NCI-H146 treated with DMSO at 0.1 percent for 48 hours (cell line): ENCODE measurements around the gene MYMX.
A peak's percentile ranks its signal among the peaks of the same experiment; 100 is the strongest.

Source experiments
- DNase-seq: peaks from one replicate; lab custom pipeline; 2025; ENCODE audit not compliant: unreplicated experiment; lab: John Stamatoyannopoulos, UW

MYMX gene

DNA sequence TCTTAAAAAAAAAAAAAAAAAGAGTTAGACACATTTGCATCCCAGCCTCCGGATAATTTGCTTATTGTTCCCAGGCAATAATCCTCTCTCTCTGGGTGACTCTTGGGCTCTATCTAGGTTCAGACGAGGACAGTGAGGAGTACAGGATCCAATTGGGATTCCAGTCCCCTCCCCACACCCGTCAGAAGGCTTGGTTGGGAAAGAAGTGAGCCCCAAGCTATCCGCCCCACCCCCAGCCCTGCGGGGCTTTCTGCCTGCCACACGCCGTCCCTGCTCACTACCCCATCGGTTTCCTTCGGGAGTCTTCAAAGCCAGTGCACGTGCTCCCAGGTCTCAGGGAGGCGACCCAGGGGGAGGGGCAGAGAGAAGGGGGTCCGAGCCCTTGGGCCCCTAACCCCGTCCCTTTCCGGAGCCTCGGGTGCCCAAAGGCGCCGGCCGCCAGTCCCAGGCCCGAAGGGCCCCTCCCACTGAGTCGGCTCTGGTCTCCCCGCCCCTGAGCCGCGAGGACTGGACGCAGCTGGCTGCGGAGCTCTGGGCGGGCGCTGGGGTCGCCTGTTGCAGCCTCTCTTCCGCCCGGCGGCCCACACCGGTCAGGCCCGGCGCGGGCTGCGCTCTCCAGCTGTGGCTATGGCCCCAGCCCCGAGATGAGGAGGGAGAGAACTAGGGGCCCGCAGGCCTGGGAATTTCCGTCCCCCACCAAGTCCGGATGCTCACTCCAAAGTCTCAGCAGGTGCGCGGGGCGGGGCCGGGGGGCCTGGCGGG lies 2.5 kb downstream of the MYMX start:
- DNase-seq = peak; percentile 88

DNA sequence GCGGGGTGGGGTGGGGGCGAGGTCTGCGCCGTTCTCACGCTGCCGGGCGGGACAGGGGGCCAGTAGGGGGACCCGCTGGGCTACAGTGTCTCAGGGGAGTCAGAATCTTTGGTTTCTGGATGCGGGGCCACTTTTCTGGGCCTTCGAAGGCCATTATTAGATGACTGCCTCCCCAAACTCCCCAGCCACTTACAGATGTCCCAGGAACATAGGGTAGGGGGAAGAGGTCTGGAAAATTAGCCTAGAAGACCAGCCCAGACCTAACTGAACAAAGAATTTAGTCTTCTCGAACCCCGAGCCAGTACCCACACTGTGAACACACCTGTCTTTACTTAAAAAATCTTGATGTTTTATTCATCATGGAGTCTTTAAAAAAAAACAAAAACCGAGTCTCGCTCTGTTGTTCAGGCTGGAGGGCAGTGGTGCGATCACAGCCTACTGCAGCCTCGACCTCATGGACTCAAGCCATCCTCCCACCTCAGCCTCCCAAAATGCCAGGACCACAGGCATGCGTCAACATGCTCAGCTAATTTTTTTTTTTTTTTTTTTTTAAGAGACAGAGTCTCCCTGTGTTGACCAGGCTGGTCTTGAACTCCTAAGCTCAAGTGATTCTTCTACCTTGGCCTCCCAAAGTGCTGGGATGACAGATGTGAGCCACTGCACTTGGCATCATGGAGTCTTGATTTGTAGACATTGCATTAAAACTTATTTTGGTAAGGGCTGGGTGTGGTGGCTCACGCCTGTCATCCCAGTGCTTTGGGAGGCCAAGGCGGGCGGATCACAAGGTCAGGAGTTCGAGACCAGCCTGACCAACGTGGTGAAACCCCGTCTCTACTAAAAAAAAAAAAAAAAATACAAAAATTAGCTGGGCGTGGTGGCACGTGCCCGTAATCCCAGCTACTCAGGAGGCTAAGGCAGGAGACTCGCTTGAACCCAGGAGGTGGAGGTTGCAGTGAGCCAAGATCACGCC lies 3.4 kb downstream of the MYMX start:
- no peak for DNase-seq

DNA sequence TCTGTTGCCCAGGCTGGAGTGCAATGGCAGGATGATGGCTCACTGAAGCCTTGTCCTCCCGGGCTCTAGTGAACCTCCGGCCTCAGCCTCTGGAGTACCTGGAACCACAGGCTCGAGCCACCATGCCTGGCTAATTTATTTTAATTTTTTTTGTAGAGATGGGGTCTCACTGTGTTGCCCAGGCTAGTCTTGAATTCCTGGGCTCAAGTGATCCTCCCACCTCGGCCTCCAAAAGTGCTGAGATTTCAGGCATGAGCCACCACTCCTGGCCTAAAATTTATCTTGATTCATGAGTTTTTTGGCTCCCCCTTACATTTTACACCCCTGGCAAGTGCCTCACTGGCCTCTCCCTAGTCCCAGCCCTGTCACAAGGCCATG lies 4.2 kb downstream of the MYMX start:
- no peak for DNase-seq

DNA sequence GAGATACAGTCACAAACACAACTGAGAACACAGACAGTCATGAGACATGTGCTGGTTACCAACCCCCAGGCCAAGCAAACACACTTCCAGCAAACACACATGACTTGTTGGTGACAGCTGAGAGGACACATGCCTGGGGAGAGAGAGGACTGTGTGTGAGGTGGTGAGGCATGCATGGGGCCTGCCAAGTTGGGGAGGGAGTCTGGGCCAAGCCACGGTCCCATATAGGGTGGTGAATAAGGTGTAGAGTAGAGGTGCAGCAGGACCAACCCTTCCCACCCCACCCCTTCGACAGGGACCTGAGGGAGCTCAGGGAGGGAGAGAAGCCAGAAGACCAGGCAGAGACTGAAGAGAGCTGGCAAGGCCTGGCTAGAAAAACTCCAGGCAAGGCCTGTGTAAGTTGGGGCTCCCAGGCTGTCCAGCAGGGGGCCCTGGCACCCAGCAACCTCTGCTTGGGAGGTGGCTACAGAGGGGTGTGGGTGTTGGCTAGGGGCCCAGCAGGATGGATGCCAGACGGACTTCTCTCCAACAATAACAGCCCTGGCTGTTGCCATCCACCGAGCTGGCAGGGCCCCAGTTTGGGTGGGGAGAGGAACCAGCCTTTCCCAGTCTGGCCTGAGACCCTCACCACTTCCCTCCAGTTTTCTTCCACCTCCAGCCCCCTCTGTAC lies 4.7 kb downstream of the MYMX start:
- peak; percentile 21 for DNase-seq

DNA sequence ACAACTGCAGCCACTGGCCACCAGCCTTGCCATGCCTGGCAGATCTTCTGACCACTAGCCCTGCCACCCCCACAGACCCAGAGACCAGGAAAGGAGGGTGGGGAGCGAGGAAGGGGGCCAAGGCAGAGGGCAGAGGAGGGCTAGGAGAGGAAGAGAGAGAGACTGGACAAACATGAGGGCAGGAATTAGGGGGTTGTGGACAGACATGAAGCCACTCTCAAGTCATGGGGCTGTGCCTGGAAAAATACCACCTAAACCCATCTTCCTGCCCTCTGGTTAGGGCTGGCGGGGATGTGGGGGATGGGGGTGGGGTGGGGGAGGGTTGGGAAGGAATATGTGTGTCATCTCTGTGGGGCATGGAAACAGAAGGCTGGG lies 5.2 kb downstream of the MYMX start:
- no peak for DNase-seq

DNA sequence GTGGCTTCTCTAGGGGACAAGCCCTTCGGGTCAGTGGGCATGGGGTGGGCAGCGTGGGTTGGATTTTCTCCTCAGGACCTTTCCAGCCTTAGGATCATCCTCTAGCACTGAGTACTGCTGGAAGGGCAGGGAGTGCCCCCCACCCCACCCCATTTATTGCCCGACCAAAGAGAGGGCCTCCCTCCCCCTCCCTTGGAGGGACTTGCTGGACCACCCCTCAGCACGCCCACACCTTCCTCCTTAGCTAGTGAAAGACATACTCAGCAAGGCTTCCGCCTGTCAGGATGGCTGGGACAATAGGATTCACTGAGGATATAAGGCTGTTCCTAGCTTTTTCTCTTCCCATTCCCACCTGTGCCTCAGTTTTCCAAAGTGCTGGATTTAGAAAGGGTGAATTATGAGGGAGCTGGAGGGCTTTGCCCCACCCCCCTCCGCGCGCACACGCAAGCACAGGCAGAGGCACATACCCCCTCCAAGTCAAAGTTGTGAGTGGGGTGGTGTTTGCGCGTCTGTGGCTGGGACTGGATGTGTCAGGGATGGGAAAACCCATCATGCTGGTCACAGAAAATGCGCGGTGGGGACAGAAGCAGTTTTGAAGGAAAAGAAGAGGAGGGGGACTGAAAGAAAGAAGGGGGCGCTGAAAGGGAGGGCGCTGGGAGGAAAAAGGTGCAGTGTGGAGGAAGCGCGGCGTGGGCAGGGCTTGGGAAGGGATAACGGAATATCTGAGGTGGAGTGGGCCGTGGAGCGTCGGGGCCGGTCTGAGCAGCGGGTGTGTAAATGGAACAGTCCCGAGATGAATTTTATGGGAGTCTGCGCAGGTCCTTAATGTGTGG lies 6.0 kb downstream of the MYMX start:
- no peak for DNase-seq

DNA sequence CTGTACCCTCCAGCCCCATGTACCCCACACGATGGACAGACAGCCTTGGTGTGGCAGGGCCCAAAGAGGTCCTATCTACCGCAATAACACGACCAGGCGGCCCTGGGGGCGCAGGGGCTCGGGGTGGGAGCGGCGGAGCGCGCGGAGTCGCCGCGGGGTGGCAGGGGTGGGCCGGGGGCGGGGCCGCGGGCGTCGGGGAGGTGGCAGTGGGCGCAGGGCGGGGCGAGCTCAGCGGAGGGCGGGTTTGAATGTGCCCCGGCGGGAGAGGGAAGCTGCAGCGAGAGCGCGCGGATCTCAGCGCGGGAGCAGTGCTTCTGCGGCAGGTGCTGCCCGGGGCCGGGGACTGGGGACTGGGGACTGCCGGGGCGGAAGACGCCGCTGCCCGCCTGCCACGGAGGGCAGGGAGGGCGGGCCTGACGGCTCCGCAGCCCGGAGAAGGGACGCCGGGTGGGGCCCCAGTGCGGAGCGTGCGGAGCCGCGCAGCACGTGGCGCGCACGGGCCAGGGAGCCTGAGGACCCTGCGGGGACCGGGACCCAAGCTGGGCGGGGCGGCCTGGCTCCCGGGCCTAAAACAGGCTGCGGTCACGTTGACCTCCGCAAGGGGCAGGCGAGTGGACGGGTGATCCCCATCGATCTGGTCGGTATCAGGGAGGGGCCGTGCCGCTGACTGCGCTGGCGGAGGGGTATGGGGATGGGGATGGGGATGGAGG lies 6.7 kb downstream of the MYMX start, which contains the start of gene SLC29A1:
TSS of gene SLC29A1 (plus strand) at position 277 of the 710 bp plus-strand sequence. CDS start 3,719 bp downstream, outside the sequence.
- peak; percentile 92 for DNase-seq

DNA sequence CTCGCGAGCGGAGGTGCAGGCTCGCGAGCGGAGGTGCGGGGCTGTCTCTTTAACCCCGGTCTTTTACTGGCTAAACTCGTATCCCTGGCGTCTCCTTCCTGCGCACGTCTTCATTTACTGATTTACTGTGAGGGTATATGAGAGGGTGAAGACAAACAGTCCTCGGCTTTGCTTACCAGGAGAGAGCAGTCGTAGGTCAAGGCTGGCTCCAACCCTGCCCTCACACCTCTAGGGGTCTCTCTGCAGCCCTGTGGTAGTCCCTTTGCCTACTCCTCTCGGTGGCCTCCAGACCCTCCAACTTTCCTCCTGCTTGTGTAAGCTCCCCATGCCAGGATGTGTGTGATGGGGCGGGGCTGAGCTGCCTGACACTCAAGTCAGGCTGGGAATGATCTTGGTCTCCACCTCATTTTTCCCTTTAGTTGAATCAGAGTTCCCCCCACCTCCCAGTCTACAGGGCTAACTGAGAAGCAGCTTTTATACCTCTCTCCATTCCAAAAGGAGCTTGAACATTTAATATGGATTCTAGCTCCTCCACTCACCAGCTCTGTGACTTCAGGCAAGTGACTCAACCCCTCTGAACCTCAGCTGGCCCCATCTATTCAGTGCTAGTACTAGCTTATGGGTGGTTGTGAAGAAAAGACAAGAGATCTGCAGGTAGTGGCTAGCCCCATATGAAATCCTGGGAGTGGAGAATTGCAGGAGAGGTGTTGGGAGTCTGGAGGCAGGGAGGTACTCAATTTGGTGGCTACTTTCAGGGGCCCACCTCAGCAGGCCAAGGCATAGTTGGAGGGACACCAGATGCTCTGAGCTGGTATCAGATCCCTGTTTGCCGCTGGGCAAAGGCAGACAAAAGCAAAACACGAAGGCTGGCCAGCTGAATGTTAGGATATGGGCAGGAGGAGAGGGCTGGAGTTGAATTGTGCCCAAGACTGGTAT lies 7.6 kb downstream of the MYMX start:
- DNase-seq = no peak

DNA sequence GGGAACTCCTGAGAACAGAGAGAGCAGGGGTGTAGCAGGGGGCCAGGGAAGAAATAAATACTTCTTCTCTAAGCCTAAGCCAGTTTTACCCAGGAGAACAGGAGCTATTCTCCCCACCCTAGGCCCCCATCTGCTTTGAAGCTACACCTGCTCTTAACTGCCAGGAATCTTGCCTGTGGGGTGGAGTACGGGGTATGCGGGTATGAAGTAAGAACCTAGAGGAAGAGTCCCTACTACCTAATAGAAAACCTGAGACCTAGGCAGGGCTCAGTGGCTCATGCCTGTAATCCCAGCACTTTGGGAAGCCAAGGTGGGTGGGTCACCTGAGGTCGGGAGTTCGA lies 8.2 kb downstream of the MYMX start:
- no peak for DNase-seq

DNA sequence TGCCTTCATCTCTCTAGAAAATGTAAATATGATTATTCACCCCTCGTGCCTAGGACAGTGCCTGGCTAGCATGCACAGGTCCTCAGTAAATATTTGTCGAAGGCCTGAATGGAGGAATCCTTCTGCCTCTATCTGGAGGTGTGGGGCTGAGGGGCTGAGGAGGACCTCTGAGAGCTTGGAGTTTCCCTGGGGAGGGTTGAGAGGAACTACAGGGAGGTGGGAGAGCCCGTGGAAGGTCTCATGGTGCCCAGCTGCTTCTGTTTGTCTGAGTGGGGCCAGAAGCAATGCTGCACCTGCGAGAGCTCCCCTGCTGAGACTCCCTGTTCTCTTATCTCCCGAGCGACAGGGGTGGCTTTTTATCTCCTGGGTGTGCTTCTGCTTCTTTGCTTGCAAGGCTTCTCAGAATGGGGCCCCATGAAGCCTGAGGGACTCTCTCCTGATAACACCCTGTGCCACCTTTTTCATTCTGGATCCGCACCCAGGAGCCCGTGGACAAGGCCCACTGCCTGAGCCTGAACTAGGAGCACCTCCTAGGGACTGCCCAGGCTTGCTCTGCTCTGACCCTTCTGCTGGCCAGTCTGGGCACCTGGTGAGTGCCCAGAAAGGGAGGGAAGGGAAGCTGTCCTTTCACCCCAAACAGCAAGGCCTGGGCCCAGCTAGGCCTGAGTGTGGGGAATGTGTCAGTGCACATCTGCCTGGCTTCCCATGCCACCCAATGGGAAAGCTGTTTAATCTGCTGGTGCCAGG lies 9.0 kb downstream of the MYMX start:
- DNase-seq = peak; percentile 96

DNA sequence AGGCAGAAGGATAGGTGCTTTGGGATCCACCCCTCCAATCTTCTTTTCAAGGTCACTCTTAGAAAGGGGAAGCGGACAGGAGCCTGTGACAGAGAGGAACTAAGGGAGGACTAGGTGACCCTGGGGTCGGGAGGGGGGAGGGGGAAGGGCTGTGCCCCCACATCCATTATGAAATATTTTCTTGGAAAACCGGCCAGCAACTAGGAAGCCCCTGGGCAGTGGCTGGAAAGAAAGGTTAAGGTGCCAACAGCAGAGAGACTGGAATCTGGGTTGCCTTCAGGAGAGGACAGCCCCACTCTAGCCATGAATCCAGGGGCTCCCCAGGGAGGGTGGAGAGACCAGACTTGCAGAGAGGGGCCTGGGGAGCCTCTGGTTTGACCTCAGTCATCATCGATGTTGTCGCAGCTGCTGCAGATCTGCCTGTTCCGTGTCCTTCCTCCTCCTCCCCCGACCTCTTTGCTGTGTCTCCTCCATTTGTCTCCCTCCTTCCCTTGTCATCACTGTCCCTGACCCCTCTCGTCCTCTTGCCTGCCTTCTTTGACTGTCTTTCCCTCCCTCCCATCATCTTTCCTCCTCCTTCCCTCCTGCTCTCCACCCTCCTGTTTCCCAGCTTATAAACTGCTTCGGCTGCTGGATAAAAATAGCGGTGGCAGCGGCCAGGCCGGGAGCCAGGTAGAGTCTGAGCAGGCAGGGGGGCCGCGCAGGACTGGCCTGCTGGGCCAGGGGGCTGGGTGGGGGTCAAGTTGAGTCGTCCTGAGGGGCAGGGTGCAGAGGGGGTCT lies 9.8 kb downstream of the MYMX start:
- no peak for DNase-seq

DNA sequence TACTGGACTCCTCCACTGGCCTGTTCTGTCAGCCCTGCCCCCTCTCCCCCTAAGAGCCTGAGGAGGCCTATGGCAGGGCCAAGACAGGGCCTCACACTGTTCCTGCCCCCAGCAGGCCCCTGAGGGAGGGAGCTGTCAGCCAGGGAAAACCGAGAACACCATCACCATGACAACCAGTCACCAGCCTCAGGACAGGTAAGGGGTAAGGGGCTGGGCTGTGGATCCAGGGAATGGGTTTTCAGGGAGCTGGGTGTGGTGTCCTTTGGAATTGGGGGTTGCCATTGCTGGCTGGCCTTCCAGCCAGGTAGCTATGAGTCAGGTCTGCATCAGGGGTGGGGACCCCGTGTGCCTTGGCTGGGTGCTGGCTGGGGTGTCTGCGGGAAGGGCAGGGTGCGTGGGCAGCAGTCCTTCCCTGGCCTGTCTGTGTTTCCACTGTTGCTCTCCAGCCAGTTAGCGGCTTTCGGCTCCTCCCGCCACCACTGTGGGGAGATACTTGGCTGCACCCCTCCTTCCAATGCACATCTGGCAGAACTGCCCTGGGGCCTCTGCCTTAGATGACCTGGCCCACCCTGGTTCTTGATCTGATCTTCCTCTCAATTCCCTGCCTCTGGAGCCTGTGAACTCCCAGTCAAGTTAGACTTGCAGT lies 10.5 kb downstream of the MYMX start:
- no peak for DNase-seq

DNA sequence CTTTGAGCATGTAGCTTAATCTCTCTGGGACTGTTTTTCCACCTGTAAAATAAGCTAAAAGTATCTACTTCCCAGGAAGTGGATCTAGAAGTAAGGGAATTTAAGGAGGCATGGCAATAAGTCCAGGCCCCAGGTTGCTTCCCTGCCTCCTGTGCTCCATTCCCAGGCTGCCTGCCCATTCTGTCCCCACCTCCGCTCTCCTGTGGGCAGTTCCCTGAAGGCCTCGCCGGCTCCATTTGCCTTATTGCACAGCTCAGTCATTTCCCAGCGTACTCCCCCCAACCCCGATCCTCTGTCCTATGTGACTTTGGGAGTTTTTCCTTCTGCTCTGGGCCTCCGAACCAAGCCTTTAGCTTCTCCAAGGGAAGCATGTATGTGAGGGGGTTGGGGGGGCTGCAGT lies 11.3 kb downstream of the MYMX start:
- no peak for DNase-seq

DNA sequence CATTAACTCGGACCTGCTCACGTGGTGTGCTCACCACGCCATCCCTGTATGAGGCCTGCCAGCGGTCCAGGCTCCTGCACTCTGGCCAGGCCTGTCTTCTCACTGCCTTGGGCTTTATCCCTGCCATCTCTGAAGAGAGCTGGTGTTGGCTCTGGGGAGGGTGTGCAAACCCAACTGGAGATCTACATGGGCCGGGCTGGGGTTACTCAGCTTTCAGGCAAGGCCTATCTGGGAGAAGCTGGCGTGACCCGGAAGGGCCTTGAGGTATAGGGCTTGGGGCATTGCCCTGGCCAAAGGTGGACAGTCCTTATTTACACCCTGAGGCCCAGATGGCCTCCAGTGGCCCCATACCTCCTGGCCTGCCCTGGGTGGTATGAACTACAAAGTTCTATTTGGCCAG lies 11.7 kb downstream of the MYMX start:
- DNase-seq = no peak

DNA sequence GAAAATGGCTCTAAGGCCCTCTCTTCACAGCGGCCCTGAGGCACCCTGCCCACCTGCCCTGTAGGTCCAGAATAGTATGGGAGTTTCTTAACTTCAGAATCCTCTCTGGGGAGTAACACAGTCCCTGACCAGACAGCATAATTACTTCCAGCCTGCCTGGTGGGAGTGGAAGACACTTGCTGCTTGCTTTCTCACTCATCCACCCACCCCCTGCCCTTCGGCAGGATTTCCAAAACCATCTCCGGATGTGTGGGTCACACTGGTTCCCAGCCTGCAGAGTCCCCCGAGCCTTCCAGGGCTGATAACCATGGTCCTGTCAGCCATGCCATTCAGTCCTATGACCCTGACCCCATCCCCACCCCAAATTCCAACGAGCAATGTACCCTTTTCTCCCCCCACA lies 12.1 kb downstream of the MYMX start:
- no peak for DNase-seq

DNA sequence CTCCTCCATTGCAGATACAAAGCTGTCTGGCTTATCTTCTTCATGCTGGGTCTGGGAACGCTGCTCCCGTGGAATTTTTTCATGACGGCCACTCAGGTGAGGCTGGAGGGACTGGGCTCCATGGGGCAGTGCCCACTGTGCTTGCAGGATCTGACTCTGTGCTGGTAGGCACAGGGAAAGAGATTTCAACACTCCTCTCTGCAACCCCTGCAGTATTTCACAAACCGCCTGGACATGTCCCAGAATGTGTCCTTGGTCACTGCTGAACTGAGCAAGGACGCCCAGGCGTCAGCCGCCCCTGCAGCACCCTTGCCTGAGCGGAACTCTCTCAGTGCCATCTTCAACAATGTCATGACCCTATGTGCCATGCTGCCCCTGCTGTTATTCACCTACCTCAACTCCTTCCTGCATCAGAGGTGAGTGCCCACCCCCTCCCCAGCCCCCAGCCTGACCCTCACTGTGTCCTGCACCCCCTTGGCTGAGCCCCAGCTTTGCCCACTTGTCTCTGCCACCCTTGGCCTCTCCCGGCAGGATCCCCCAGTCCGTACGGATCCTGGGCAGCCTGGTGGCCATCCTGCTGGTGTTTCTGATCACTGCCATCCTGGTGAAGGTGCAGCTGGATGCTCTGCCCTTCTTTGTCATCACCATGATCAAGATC lies 12.8 kb downstream of the MYMX start:
- DNase-seq = no peak
